ENCODE measurements around the gene U2AF1L4.

The U2AF1L4 gene

DNA sequence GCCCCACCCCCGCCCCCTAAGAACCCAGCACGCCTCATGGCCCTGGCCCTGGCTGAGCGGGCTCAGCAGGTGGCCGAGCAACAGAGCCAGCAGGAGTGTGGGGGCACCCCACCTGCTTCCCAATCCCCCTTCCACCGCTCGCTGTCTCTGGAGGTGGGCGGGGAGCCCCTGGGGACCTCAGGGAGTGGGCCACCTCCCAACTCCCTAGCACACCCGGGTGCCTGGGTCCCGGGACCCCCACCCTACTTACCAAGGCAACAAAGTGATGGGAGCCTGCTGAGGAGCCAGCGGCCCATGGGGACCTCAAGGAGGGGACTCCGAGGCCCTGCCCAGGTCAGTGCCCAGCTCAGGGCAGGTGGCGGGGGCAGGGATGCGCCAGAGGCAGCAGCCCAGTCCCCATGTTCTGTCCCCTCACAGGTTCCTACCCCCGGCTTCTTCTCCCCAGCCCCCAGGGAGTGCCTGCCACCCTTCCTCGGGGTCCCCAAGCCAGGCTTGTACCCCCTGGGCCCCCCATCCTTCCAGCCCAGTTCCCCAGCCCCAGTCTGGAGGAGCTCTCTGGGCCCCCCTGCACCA, 42.1 kb upstream of the U2AF1L4 start:
- no peaks in the 10 kb centered on the region for H4K20me1 ChIP-seq (ENCODE audit: control insufficient read depth, insufficient read depth, low read depth, low read length)
- no peak overlapping the region for H3K4me2 ChIP-seq (ENCODE audit: low read length)
- H3K27ac ChIP-seq (ENCODE audit: low read depth, low read length), result no peak overlapping the region
- no peak overlapping the region for H3K4me3 ChIP-seq (ENCODE audit: low read length)
- no peaks in the 10 kb centered on the region for H3K9me2 ChIP-seq (replicated peaks; ENCODE audit: control insufficient read depth, low read length)
- no peak for TF ChIP-seq EZH2phosphoT487 (IDR thresholded peaks at IDR 0.05; ENCODE audit: borderline replicate concordance, low read length)
- no peaks in the 10 kb centered on the region for H3F3A ChIP-seq (ENCODE audit: control insufficient read depth, insufficient read depth)
- no peaks in the 10 kb centered on the region for H3K79me2 ChIP-seq (ENCODE audit: control insufficient read depth, low read length)
- no peaks in the 10 kb centered on the region for H3K27me3 ChIP-seq (ENCODE audit: control insufficient read depth, low read length)
- no peaks in the 10 kb centered on the region for H3K36me3 ChIP-seq (ENCODE audit: control insufficient read depth, low read length)
- H3K4me1 ChIP-seq (ENCODE audit: control insufficient read depth, low read length), result no peaks in the 10 kb centered on the region
- H3K9me3 ChIP-seq (ENCODE audit: control insufficient read depth, insufficient read depth, low read length), result no peaks in the 10 kb centered on the region

DNA sequence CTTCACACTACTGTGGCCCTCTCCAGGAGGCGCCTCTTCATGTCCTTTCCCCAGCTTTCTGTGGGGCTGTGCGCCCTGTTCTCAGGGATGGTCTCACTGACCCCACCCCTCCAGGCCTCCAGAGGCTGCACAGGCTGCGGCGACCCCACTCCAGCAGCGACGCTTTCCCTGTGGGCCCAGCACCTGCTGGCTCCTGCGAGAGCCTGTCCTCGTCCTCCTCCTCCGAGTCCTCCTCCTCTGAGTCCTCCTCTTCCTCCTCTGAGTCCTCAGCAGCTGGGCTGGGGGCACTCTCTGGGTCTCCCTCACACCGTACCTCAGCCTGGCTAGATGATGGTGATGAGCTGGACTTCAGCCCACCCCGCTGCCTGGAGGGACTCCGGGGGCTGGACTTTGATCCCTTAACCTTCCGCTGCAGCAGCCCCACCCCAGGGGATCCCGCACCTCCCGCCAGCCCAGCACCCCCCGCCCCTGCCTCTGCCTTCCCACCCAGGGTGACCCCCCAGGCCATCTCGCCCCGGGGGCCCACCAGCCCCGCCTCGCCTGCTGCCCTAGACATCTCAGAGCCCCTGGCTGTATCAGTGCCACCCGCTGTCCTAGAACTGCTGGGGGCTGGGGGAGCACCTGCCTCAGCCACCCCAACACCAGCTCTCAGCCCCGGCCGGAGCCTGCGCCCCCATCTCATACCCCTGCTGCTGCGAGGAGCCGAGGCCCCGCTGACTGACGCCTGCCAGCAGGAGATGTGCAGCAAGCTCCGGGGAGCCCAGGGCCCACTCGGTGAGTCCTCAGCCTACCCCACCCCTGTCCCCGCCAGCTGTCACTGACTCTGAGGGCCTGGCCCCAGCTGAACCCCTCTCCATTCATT, 41.3 kb upstream of the U2AF1L4 start:
- Histone ChIP-seq H3K4me3 (ENCODE audit: low read length) (no peak overlapping the region), H3K27me3 (ENCODE audit: control insufficient read depth, low read length) (no peaks in the 10 kb centered on the region), H4K20me1 (ENCODE audit: control insufficient read depth, insufficient read depth, low read depth, low read length) (no peaks in the 10 kb centered on the region), H3K9me3 (ENCODE audit: control insufficient read depth, insufficient read depth, low read length) (no peaks in the 10 kb centered on the region), H3F3A (ENCODE audit: control insufficient read depth, insufficient read depth) (no peaks in the 10 kb centered on the region), H3K9me2 (replicated peaks; ENCODE audit: control insufficient read depth, low read length) (no peaks in the 10 kb centered on the region), H3K79me2 (ENCODE audit: control insufficient read depth, low read length) (no peaks in the 10 kb centered on the region), H3K36me3 (ENCODE audit: control insufficient read depth, low read length) (no peaks in the 10 kb centered on the region), H3K27ac (ENCODE audit: low read depth, low read length) (no peak overlapping the region), H3K4me2 (ENCODE audit: low read length) (no peak overlapping the region), H3K4me1 (ENCODE audit: control insufficient read depth, low read length) (no peaks in the 10 kb centered on the region)
- TF ChIP-seq EZH2phosphoT487 (IDR thresholded peaks at IDR 0.05; ENCODE audit: borderline replicate concordance, low read length), result no peak
- no peak for TF ChIP-seq CTCF (IDR thresholded peaks at IDR 0.05; ENCODE audit: low read depth, low read length, poor library complexity, severe bottlenecking)

GRCh38 chr19:35785339-35785627, 40.1 kb upstream of the U2AF1L4 start:
- no peaks in the 10 kb centered on the region for H3K36me3 ChIP-seq (ENCODE audit: control insufficient read depth, low read length)

More at GRCh38 chr19:35785339-35785627, 40.1 kb upstream of the U2AF1L4 start:
- no peaks in the 10 kb centered on the region for H3K4me1 ChIP-seq (ENCODE audit: control insufficient read depth, low read length)
- H3K9me3 ChIP-seq (ENCODE audit: control insufficient read depth, insufficient read depth, low read length), result no peaks in the 10 kb centered on the region
- TF ChIP-seq CTCF (IDR thresholded peaks at IDR 0.05; ENCODE audit: low read depth, low read length, poor library complexity, severe bottlenecking) (no peak), EZH2phosphoT487 (IDR thresholded peaks at IDR 0.05; ENCODE audit: borderline replicate concordance, low read length) (no peak)
- no peak overlapping the region for H3K4me2 ChIP-seq (ENCODE audit: low read length)
- no peaks in the 10 kb centered on the region for H3F3A ChIP-seq (ENCODE audit: control insufficient read depth, insufficient read depth)
- H3K27me3 ChIP-seq (ENCODE audit: control insufficient read depth, low read length), result no peaks in the 10 kb centered on the region
- H3K4me3 ChIP-seq (ENCODE audit: low read length), result no peak overlapping the region
- H4K20me1 ChIP-seq (ENCODE audit: control insufficient read depth, insufficient read depth, low read depth, low read length), result no peaks in the 10 kb centered on the region
- H3K9me2 ChIP-seq (replicated peaks; ENCODE audit: control insufficient read depth, low read length), result no peaks in the 10 kb centered on the region
- no peaks in the 10 kb centered on the region for H3K79me2 ChIP-seq (ENCODE audit: control insufficient read depth, low read length)
- H3K27ac ChIP-seq (ENCODE audit: low read depth, low read length), result no peak overlapping the region
